C4-2B (cell line): Measurements from ENCODE around the gene RPAP2.

Source experiments
- ZFX ChIP-seq: fragments of 450-650 bp; IDR thresholded peaks from 2 replicates; pipeline ENCODE4 v1.6.1; 2017
- TF ChIP-seq, protein P1 (sequence below): fragments of 450-650 bp; conservative IDR thresholded peaks from 2 replicates; pipeline ENCODE4 v1.5.1; 2017; ENCODE audit warnings: mild to moderate bottlenecking

DNA sequence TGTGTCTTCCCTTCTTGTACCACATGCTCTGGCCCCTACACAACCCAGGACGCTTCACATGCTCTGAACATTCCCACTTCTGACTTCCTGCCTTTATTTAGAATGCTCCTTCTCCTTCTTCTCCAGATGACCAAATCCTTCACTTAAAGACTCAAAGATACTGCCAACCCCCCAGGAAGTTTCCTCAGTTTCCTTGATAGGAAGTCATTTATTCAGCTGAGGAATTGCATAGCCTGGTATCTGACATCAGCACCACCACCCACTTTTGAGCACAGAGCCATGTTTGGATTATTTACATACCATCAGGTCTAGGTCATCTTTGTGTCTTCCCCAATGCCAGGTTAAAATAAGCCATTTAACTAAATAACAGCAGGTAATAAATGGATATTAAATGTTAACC lies 145.5 kb downstream of the RPAP2 start:
- TF ChIP-seq, protein P1, sequence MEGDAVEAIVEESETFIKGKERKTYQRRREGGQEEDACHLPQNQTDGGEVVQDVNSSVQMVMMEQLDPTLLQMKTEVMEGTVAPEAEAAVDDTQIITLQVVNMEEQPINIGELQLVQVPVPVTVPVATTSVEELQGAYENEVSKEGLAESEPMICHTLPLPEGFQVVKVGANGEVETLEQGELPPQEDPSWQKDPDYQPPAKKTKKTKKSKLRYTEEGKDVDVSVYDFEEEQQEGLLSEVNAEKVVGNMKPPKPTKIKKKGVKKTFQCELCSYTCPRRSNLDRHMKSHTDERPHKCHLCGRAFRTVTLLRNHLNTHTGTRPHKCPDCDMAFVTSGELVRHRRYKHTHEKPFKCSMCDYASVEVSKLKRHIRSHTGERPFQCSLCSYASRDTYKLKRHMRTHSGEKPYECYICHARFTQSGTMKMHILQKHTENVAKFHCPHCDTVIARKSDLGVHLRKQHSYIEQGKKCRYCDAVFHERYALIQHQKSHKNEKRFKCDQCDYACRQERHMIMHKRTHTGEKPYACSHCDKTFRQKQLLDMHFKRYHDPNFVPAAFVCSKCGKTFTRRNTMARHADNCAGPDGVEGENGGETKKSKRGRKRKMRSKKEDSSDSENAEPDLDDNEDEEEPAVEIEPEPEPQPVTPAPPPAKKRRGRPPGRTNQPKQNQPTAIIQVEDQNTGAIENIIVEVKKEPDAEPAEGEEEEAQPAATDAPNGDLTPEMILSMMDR = no peak
- TF ChIP-seq ZFX = no peak
